ENCODE data around the gene CCDC78. TPM values are rescaled to one million over a fixed set of nuclear protein-coding genes. Genes with fewer than 3 reads are reported as not detected.

The CCDC78 gene
- total RNA-seq, 1 experiment from 2014 or later: 20.2 TPM

DNA sequence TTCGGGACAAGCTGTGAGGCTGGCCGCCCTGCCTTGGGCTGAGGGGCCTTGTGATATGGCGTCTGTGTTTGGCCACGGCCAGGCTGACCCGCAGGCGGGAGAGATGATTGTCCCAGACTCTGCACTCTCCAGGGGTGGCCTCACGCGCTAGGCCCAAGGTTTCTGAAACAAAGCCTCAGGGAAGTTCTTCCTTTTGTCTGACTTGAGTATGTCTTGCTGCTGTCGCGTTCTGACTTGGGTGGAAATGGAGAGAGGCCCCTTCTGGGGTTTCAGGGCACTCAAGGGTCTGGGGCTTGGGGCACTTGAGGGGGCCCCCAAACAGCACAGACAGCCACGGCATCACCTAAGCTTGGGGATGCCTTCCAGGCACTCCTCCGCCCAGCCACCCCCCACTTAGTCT, 15.2 kb downstream of the CCDC78 start:
- Mint-ChIP-seq H3K9me3 (no peaks in the 10 kb centered on the region), H3K4me3 (no peak overlapping the region), H3K36me3 (no peaks in the 10 kb centered on the region), H3K27ac (no peak overlapping the region), H3K27me3 (ENCODE audit: low read depth) (peaks cover 64% of the 10 kb centered on the region), H3K4me1 (peaks cover 2% of the 10 kb centered on the region)
- ATAC-seq: no peak
- POLR2A ChIA-PET: interaction anchor here (0.5 kb wide), 1 partner anchor 14 kb away, joined by 3 read pairs; no protein-coding TSS in a partner anchor
- TF ChIP-seq CDX4 (CRISPR knock-in tag; IDR thresholded peaks at IDR 0.05; ENCODE audit: borderline replicate concordance): no peak
- no peak for TF ChIP-seq ZNF317 (CRISPR knock-in tag; IDR thresholded peaks at IDR 0.05; ENCODE audit: borderline replicate concordance, low read depth)
- TF ChIP-seq ZNF532 (CRISPR knock-in tag; IDR thresholded peaks at IDR 0.05; ENCODE audit: borderline replicate concordance): no peak
- TF ChIP-seq E2F1 (CRISPR knock-in tag; IDR thresholded peaks at IDR 0.05): no peak
- DNase-seq (ENCODE audit: low spot score): no peak
- CTCF ChIA-PET: interaction anchor here (1.3 to 8.8 kb wide), 7 partner anchors 9 to 89 kb away, joined by 3 to 90 read pairs (median 10); partner anchors contain the start of genes ANTKMT, CCDC78, CHTF18 and GNG13

- Mint-ChIP-seq H3K27ac (no peak overlapping the region), H3K9me3 (no peaks in the 10 kb centered on the region), H3K27me3 (ENCODE audit: low read depth) (peaks cover 61% of the 10 kb centered on the region), H3K4me3 (no peak overlapping the region), H3K4me1 (no peaks in the 10 kb centered on the region; the same call in 1 of the 2 replicates), H3K36me3 (no peaks in the 10 kb centered on the region)
- TF ChIP-seq, protein P1, sequence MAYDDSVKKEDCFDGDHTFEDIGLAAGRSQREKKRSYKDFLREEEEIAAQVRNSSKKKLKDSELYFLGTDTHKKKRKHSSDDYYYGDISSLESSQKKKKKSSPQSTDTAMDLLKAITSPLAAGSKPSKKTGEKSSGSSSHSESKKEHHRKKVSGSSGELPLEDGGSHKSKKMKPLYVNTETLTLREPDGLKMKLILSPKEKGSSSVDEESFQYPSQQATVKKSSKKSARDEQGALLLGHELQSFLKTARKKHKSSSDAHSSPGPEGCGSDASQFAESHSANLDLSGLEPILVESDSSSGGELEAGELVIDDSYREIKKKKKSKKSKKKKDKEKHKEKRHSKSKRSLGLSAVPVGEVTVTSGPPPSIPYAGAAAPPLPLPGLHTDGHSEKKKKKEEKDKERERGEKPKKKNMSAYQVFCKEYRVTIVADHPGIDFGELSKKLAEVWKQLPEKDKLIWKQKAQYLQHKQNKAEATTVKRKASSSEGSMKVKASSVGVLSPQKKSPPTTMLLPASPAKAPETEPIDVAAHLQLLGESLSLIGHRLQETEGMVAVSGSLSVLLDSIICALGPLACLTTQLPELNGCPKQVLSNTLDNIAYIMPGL (CRISPR knock-in tag; IDR thresholded peaks at IDR 0.05): no peak
- no peak for TF ChIP-seq GABPB1 (CRISPR knock-in tag; IDR thresholded peaks at IDR 0.05)
- DNase-seq (ENCODE audit: low spot score): no peak
- CTCF ChIA-PET: interaction anchor here (0.7 to 8.8 kb wide), 10 partner anchors 10 to 347 kb away, joined by 3 to 90 read pairs (median 8); partner anchors contain the start of genes ANTKMT, CCDC78, CHTF18 and CIAO3
- POLR2A ChIA-PET: interaction anchor here (0.5 to 1.5 kb wide), 2 partner anchors 10 to 14 kb away, joined by 3 read pairs; no protein-coding TSS in a partner anchor
- ATAC-seq: no peak
Observed at GRCh38 chr16:710500-711075, 15.7 kb downstream of the CCDC78 start.

DNA sequence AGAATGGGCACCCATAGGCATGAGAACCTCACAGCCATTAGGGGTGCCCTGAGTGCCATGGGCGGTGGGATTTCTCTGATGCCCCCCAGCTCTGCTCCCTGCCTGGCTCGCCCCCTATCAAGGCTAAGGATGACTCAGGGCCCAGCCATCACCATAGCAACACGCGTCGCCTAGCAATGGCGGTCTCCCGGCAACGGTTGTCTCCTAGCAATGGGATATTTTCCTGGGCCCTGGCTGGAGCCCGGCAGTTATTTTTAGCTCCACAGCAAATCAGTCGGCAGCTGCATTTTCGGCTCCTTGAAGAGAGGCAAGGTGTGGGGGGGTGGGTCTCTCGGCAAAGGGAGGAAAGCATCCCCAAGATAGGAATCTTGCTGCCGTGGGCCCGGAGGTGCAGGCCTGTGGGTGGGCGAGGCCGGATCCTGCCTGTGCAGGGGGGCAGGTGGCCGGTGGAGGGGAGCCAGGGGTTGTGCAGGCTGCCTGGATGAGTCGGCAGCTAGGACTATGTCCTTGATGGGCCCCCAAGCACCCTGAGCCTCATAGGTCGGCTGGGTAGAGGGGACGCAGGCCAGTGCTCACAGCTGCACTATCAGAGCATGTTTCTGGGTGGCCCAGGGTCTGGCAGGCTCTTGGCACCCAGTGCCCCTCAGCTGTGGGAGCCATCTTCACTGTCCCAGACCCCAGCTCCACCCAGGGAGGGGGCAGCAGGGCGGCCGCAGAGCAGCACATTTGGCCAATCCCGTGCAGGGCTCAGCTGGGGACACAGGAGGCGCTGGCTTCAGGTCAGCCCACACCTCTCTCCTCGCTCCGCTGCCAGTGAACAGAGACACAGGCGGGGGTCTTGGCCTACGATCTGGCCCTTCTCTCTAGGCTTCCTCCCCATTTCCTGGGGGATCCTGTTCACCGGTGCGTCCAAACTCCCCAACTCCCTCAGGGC, 16.4 kb downstream of the CCDC78 start:
- H3K27ac Mint-ChIP-seq: no peak overlapping the region
- no peaks in the 10 kb centered on the region; the same call in 1 of the 2 replicates for H3K4me1 Mint-ChIP-seq
- CTCF ChIA-PET: interaction anchor here (0.7 to 8.8 kb wide), 13 partner anchors 11 to 348 kb away, joined by 3 to 90 read pairs (median 7); partner anchors contain the start of genes ANTKMT, CCDC78, CHTF18 and CIAO3
- DNase-seq (ENCODE audit: low spot score) (peak; percentile 69), ATAC-seq (no peak)
- no peak overlapping the region for H3K4me3 Mint-ChIP-seq
- POLR2A ChIA-PET: interaction anchor here (0.6 to 1.5 kb wide), 2 partner anchors 10 to 39 kb away, joined by 3 read pairs; no protein-coding TSS in a partner anchor
- no peaks in the 10 kb centered on the region for H3K36me3 Mint-ChIP-seq
- no peaks in the 10 kb centered on the region for H3K9me3 Mint-ChIP-seq
- H3K27me3 Mint-ChIP-seq (ENCODE audit: low read depth): peaks cover 61% of the 10 kb centered on the region
- no peak for TF ChIP-seq TCF7 (CRISPR knock-in tag; IDR thresholded peaks at IDR 0.05; ENCODE audit: low read depth)
- TF ChIP-seq NR1H2 (CRISPR knock-in tag; IDR thresholded peaks at IDR 0.05): no peak
- TF ChIP-seq ELF4 (CRISPR knock-in tag; IDR thresholded peaks at IDR 0.05; ENCODE audit: low read depth): no peak
- no peak for TF ChIP-seq JUN (CRISPR knock-in tag; IDR thresholded peaks at IDR 0.05)
- no peak for TF ChIP-seq ZNF416 (CRISPR knock-in tag; IDR thresholded peaks at IDR 0.05)
- TF ChIP-seq, protein P2, sequence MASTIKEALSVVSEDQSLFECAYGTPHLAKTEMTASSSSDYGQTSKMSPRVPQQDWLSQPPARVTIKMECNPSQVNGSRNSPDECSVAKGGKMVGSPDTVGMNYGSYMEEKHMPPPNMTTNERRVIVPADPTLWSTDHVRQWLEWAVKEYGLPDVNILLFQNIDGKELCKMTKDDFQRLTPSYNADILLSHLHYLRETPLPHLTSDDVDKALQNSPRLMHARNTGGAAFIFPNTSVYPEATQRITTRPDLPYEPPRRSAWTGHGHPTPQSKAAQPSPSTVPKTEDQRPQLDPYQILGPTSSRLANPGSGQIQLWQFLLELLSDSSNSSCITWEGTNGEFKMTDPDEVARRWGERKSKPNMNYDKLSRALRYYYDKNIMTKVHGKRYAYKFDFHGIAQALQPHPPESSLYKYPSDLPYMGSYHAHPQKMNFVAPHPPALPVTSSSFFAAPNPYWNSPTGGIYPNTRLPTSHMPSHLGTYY (CRISPR knock-in tag; IDR thresholded peaks at IDR 0.05): no peak
- no peak for TF ChIP-seq NFATC4 (CRISPR knock-in tag; IDR thresholded peaks at IDR 0.05)
- no peak for TF ChIP-seq TEAD4 (CRISPR knock-in tag; IDR thresholded peaks at IDR 0.05)
- no peak for TF ChIP-seq ZNF512 (CRISPR knock-in tag; IDR thresholded peaks at IDR 0.05; ENCODE audit: borderline replicate concordance)
- TF ChIP-seq ETV6 (CRISPR knock-in tag; IDR thresholded peaks at IDR 0.05): no peak
- no peak for TF ChIP-seq ZNF317 (CRISPR knock-in tag; IDR thresholded peaks at IDR 0.05; ENCODE audit: borderline replicate concordance, low read depth)
- TF ChIP-seq TEAD1 (CRISPR knock-in tag; IDR thresholded peaks at IDR 0.05): no peak

All from WTC11 (cell line).